ENCODE measurements around the gene TENT4B.

Gene TENT4B

DNA sequence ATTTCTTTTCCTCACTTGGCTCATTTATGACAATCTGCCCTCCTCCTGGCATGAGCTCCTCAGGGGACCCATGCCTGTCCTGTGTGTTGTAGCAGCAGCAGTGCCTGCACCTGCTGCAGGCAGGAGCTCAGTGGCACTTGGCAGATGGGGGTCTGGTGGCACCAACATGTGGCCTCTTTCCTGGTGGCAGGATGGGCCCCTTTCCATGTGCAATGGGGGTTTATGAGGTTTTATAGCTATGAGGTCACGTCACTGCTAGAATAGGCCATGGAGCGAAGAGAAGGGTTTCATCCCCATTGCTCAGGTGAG is 120.2 kb downstream of the TENT4B start:
- no peak for DNase-seq (ENCODE audit: extremely low spot score)
- ChIA-PET CTCF (interaction anchor here (1.0 to 4.8 kb wide), 14 partner anchors 9 to 533 kb away, joined by 3 to 26 read pairs (median 12); partner anchors contain the start of genes CNEP1R1 and HEATR3), POLR2A (interaction anchor here (0.6 kb wide), 1 partner anchor 11 kb away, joined by 3 read pairs; no protein-coding TSS in a partner anchor)
- TF ChIP-seq, protein P1, sequence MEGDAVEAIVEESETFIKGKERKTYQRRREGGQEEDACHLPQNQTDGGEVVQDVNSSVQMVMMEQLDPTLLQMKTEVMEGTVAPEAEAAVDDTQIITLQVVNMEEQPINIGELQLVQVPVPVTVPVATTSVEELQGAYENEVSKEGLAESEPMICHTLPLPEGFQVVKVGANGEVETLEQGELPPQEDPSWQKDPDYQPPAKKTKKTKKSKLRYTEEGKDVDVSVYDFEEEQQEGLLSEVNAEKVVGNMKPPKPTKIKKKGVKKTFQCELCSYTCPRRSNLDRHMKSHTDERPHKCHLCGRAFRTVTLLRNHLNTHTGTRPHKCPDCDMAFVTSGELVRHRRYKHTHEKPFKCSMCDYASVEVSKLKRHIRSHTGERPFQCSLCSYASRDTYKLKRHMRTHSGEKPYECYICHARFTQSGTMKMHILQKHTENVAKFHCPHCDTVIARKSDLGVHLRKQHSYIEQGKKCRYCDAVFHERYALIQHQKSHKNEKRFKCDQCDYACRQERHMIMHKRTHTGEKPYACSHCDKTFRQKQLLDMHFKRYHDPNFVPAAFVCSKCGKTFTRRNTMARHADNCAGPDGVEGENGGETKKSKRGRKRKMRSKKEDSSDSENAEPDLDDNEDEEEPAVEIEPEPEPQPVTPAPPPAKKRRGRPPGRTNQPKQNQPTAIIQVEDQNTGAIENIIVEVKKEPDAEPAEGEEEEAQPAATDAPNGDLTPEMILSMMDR (IDR thresholded peaks at IDR 0.05; ENCODE audit: control extremely low read depth, extremely low read depth, low read depth, missing control alignments), result no peak

DNA sequence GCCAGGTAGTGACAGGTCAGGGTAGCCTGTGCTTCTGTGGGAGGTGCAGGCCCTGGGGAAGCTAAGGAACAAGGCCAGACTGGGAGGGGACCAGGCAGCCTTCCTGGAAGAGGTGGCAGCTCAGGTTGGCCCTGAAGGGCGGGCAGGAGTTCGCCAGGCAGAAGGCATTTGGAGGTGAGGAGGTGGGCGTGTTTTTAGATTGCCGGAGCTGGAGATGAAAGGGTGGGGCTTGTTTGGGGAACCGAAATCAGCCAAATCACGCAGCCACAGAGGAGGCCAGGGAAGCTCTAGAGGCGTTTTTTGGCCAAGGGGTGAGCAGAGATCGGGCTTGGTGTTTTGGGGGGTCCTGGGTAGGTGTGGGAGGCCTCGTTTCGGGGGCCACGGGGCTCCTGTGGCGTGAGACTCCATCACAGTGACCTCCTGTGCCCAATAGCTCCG is 120.8 kb downstream of the TENT4B start:
- CTCF ChIA-PET, result interaction anchor here (1.0 to 4.8 kb wide), 19 partner anchors 8 to 533 kb away, joined by 3 to 26 read pairs (median 8); partner anchors contain the start of genes CNEP1R1 and HEATR3
- POLR2A ChIA-PET, result interaction anchor here (0.6 kb wide), 2 partner anchors 10 to 192 kb away, joined by 3 read pairs; no protein-coding TSS in a partner anchor
- peak; percentile 88 for DNase-seq (ENCODE audit: extremely low spot score)
- TF ChIP-seq, protein P1 (IDR thresholded peaks at IDR 0.05; ENCODE audit: control extremely low read depth, extremely low read depth, low read depth, missing control alignments), result no peak

DNA sequence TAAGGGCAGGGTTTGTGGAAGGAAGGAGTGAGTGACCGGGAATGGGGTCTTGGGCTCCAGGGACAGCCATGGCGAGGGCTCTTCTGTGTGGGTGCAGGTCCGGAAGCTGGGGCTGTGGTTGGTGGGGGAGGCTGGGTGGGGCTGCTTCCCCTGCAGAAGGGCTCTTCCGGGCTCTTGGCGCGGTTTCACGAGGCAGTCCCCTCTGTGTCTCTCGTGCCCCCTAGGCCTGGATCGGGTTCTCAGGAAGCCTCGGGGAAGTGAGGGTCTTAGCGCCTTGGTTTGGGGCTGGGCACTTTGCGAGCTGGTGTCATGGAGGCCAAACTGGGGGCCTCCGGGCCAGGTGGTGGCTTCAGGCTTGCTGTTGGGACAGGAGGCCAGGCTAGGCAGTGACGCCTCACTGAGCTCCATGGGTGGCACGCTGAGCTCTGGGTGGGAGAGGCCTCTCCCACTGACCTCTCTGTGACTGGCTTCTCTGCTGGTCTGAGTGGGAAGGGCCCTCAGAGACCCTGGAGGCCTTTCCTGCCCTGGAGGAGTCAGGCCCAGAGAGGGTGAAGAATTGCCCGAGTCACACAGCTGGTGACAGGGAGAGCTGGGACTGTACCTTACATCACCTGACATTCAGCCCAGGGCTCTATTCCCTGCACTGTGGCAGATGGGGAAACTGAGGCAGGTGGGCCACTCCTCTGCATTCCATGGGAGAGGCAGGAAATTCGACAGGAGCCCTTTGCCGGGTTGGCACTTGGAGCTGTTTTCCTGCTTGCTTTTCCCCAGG is 121.4 kb downstream of the TENT4B start:
- TF ChIP-seq, protein P1 (IDR thresholded peaks at IDR 0.05; ENCODE audit: control extremely low read depth, extremely low read depth, low read depth, missing control alignments), result no peak
- DNase-seq (ENCODE audit: extremely low spot score), result peak; percentile 76
- ChIA-PET CTCF (interaction anchor here (1.0 to 4.8 kb wide), 25 partner anchors 9 to 532 kb away, joined by 3 to 26 read pairs (median 6); partner anchors contain the start of genes CNEP1R1 and HEATR3), POLR2A (interaction anchor here (0.5 to 1.5 kb wide), 3 partner anchors 8 to 192 kb away, joined by 3 to 6 read pairs (median 3); no protein-coding TSS in a partner anchor)

DNA sequence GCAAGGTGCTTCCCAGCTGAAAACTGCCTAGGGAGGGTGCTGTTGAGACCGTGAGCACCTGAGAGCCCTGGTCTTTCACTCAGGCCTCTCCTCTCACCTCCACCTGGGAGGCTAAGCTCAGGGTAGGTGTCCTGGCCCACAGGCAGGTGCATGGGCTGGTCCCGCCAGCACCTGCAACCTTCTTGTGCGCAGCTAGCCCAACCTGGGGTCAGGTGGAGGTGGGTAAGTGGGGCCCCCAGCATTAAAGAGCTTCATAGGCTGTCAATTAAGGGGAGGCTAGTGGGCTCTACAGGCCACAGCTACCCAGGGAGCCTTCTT is 122.0 kb downstream of the TENT4B start:
- DNase-seq (ENCODE audit: extremely low spot score), result no peak
- ChIA-PET POLR2A (interaction anchor here (0.5 to 1.5 kb wide), 3 partner anchors 7 to 34 kb away, joined by 3 to 6 read pairs (median 3); no protein-coding TSS in a partner anchor), CTCF (interaction anchor here (1.0 to 4.8 kb wide), 22 partner anchors 9 to 532 kb away, joined by 3 to 26 read pairs (median 6); partner anchors contain the start of genes CNEP1R1 and HEATR3)
- TF ChIP-seq, protein P1 (IDR thresholded peaks at IDR 0.05; ENCODE audit: control extremely low read depth, extremely low read depth, low read depth, missing control alignments), result no peak

DNA sequence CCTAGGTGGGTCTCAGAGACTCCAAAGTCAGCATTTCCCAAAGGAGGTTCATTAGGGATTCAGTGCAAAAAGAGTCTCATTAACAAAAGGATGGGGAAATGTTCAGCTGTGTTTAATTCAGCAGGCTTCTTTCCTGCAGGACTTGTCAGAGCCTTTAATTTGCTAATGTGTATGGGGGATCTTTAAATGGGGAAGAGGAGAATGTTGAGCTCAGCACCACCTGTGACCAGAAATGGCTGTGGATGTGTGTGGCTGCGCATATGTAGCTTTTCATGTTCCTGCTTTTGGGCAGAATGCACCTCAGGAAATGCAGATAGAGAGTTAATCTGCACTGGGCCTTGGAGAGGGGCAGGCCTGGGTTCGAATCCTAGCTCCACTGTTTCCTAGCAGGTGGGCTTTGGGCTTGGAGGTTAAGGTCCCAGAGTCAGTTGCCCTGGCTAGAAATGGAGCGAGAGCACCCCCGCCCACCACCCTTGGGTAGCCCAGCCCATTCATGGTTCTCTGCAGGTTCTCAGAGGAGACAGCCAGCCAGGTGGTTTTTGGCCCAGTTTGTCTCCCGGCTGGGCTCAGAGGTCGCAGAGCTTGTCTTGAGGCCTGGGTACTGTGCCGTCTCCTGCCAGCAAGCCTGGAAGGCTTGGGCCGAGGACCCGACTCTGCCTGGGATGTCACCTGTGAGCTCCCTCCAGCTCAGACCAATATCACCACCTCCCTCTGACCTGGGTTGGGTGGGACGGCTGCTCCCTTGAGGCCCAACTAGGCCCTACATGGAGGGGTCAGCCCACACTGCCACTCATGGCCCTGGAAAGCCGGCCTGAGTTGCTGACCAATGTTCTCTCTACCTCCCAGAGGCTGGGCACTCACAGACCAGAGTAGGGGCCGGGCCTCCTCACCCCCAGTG is 122.6 kb downstream of the TENT4B start:
- POLR2A ChIA-PET, result interaction anchor here (1.4 to 1.5 kb wide), 2 partner anchors 9 to 35 kb away, joined by 3 to 6 read pairs; no protein-coding TSS in a partner anchor
- DNase-seq (ENCODE audit: extremely low spot score), result no peak
- TF ChIP-seq, protein P1 (IDR thresholded peaks at IDR 0.05; ENCODE audit: control extremely low read depth, extremely low read depth, low read depth, missing control alignments), result no peak
- CTCF ChIA-PET, result interaction anchor here (1.0 to 4.8 kb wide), 21 partner anchors 9 to 531 kb away, joined by 3 to 26 read pairs (median 7); partner anchors contain the start of genes CNEP1R1 and HEATR3

DNA sequence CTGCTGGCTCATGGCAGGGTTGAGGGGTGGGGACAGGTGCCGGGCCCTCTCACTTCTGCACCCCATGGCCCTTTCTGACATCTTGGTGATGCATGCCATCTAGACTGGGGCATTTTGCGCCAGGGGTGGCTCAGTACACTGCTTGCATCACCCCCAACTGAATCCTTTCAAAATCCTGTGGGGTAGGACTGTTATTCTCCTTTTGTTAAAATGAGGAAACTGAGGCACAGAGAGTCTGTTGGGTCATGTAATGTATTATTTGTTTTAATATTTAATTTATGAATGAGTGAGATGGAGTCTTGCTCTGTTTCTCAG is 123.2 kb downstream of the TENT4B start:
- ChIA-PET POLR2A (interaction anchor here (1.4 kb wide), 1 partner anchor 8 kb away, joined by 3 read pairs; no protein-coding TSS in a partner anchor), CTCF (interaction anchor here (1.7 to 4.2 kb wide), 4 partner anchors 10 to 399 kb away, joined by 4 to 24 read pairs (median 14); no protein-coding TSS in a partner anchor)
- TF ChIP-seq, protein P1 (IDR thresholded peaks at IDR 0.05; ENCODE audit: control extremely low read depth, extremely low read depth, low read depth, missing control alignments), result no peak
- no peak for DNase-seq (ENCODE audit: extremely low spot score)

Data from GM10248 (cell line).